Activated CD4-positive, CD25-positive, alpha-beta regulatory T cell treated with anti-CD3 and anti-CD28 coated beads, Interleukin-2, amount 50 U/mL, for 72 hours (primary cell): ENCODE results near the gene MARCHF6.
"Not testable (repeated sequence)": the region's sequence is repeated elsewhere in the genome, so short reads cannot be mapped to it uniquely, and the experiment has no call there.

Experiments
- DNase-seq: peaks from one replicate; pipeline ENCODE4 v3.0.0; 2021

MARCHF6 gene

GRCh38 chr5:10387690-10388089, 34.2 kb downstream of the MARCHF6 start:
- DNase-seq = no peak

- DNase-seq = no peak
Observed at GRCh38 chr5:10391130-10391529, 37.6 kb downstream of the MARCHF6 start.

GRCh38 chr5:10392567-10393328, 39.3 kb downstream of the MARCHF6 start:
- not testable (repeated sequence) for DNase-seq

GRCh38 chr5:10393491-10393890, 40.0 kb downstream of the MARCHF6 start:
- no peak for DNase-seq

- no peak for DNase-seq
Observed at GRCh38 chr5:10396552-10396951, 43.1 kb downstream of the MARCHF6 start.

- no peak for DNase-seq
Observed at GRCh38 chr5:10399839-10400238, 46.3 kb downstream of the MARCHF6 start.

- no peak for DNase-seq
Observed at GRCh38 chr5:10400411-10400810, 46.9 kb downstream of the MARCHF6 start.

- DNase-seq = no peak
Observed at GRCh38 chr5:10400831-10401230, 47.3 kb downstream of the MARCHF6 start.

- DNase-seq = no peak
Observed at GRCh38 chr5:10401498-10401897, 48.0 kb downstream of the MARCHF6 start.
